Gastrocnemius medialis (tissue), 4 donors: ENCODE results near the gene LPAR2.

Source experiments
- POLR2A ChIP-seq, 2 donors: fragments of 450-650 bp; IDR thresholded peaks; one replicate each; pipeline ENCODE4 v1.6.1; 2017; ENCODE audit warnings: antibody characterized with exemption in 2 of 2, mild to moderate bottlenecking in 2 of 2, moderate library complexity in 2 of 2
- TF ChIP-seq, protein P1 (sequence below), 5 experiments: fragments of 450-650 bp in 3 of 5; fragments of 200-600 bp in 2 of 5; sonication (generic) in 2 of 5; IDR thresholded peaks in 4 of 5; conservative IDR thresholded peaks in 1 of 5; 1 replicate in 4 of 5; 2 replicates in 1 of 5; pipeline ENCODE4 v1.5.1; 2016 to 2019; ENCODE audit warnings: antibody characterized with exemption in 5 of 5, mild to moderate bottlenecking in 3 of 5, moderate library complexity in 3 of 5

DNA sequence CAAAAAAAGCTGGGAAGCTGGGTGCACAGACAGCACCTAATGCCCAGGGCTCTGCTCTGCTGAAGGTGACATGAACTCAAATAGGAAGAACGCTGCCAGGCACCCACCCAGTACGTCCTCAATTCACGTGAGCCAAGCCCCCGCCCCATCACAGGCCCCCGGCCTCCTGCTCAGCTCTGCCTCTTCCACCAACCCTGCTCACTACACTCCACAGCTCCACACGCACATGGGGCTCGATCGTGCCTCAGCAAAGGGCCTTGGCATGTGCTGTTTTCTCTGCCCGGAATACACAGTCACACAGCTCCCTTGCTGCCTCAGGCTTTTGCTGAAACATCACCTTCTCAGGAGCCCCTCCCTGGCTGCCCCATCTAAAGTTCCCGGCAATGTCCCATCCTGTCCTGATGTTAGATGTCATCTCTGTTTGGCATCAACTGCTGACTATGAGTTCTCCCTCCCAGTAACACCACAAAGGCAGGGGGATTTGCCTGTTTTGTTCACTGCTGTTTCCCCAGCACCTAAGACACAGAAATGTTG is 33.2 kb upstream of the LPAR2 start:
- TF ChIP-seq, protein P1, sequence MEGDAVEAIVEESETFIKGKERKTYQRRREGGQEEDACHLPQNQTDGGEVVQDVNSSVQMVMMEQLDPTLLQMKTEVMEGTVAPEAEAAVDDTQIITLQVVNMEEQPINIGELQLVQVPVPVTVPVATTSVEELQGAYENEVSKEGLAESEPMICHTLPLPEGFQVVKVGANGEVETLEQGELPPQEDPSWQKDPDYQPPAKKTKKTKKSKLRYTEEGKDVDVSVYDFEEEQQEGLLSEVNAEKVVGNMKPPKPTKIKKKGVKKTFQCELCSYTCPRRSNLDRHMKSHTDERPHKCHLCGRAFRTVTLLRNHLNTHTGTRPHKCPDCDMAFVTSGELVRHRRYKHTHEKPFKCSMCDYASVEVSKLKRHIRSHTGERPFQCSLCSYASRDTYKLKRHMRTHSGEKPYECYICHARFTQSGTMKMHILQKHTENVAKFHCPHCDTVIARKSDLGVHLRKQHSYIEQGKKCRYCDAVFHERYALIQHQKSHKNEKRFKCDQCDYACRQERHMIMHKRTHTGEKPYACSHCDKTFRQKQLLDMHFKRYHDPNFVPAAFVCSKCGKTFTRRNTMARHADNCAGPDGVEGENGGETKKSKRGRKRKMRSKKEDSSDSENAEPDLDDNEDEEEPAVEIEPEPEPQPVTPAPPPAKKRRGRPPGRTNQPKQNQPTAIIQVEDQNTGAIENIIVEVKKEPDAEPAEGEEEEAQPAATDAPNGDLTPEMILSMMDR (IDR thresholded peaks at IDR 0.05 in 4 of 5, conservative IDR thresholded peaks at IDR 0.05 in 1 of 5): no peak
- TF ChIP-seq POLR2A (IDR thresholded peaks at IDR 0.05): no peak
